ENCODE data around the gene LRRC8D.

- TF ChIP-seq POLR2A (IDR thresholded peaks at IDR 0.05) (no peak), EP300 (IDR thresholded peaks at IDR 0.05) (no peak)
- TF ChIP-seq, protein P1, sequence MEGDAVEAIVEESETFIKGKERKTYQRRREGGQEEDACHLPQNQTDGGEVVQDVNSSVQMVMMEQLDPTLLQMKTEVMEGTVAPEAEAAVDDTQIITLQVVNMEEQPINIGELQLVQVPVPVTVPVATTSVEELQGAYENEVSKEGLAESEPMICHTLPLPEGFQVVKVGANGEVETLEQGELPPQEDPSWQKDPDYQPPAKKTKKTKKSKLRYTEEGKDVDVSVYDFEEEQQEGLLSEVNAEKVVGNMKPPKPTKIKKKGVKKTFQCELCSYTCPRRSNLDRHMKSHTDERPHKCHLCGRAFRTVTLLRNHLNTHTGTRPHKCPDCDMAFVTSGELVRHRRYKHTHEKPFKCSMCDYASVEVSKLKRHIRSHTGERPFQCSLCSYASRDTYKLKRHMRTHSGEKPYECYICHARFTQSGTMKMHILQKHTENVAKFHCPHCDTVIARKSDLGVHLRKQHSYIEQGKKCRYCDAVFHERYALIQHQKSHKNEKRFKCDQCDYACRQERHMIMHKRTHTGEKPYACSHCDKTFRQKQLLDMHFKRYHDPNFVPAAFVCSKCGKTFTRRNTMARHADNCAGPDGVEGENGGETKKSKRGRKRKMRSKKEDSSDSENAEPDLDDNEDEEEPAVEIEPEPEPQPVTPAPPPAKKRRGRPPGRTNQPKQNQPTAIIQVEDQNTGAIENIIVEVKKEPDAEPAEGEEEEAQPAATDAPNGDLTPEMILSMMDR (IDR thresholded peaks at IDR 0.05): no peak
Measured at GRCh38 chr1:89871768-89872473, 51.1 kb downstream of the LRRC8D start.

Measured in ovary (tissue), 3 donors.